GM18517 (cell line): Measurements from ENCODE around the gene HSD3B7.
"Not testable (repeated sequence)": the region's sequence is repeated elsewhere in the genome, so short reads cannot be mapped to it uniquely, and the experiment has no call there.

Experiments used
- ATAC-seq: cut with Tn5 transposase; IDR thresholded peaks from one replicate; pipeline ENCODE4 v1.9.1; 2021; ENCODE audit warnings: mild to moderate bottlenecking, moderate library complexity; ENCODE audit not compliant: unreplicated experiment

Gene HSD3B7

GRCh38 chr16:30998852-30999761 is 14.1 kb downstream of the HSD3B7 start:
- ATAC-seq: no peak

- ATAC-seq: no peak
These were observed 15.8 kb downstream of the HSD3B7 start for GRCh38 chr16:31000671-31001382.

GRCh38 chr16:31001507-31002249 is 16.7 kb downstream of the HSD3B7 start:
- no peak for ATAC-seq

GRCh38 chr16:31002250-31002700 is 17.3 kb downstream of the HSD3B7 start:
- no peak for ATAC-seq

GRCh38 chr16:31002862-31003341 is 17.9 kb downstream of the HSD3B7 start:
- no peak for ATAC-seq

GRCh38 chr16:31003744-31004143 is 18.7 kb downstream of the HSD3B7 start:
- no peak for ATAC-seq

- no peak for ATAC-seq
These were observed 19.7 kb downstream of the HSD3B7 start for GRCh38 chr16:31004658-31005057.

GRCh38 chr16:31005350-31006085 is 20.5 kb downstream of the HSD3B7 start:
- ATAC-seq: no peak

GRCh38 chr16:31006086-31006385 is 21.0 kb downstream of the HSD3B7 start:
- ATAC-seq: no peak

- no peak for ATAC-seq
These were observed 21.6 kb downstream of the HSD3B7 start for GRCh38 chr16:31006589-31006988.

- ATAC-seq: no peak
These were observed 22.7 kb downstream of the HSD3B7 start for GRCh38 chr16:31007684-31008083.

- no peak for ATAC-seq
These were observed 23.1 kb downstream of the HSD3B7 start for GRCh38 chr16:31008149-31008548.

- no peak for ATAC-seq
These were observed 23.5 kb downstream of the HSD3B7 start for GRCh38 chr16:31008551-31008950.

- no peak for ATAC-seq
These were observed 24.1 kb downstream of the HSD3B7 start for GRCh38 chr16:31009120-31009519.

GRCh38 chr16:31009894-31010584 is 25.0 kb downstream of the HSD3B7 start:
- no peak for ATAC-seq

GRCh38 chr16:31010585-31011325 is 25.7 kb downstream of the HSD3B7 start, which contains the start of gene STX1B:
Gene STX1B, minus strand, starts transcription at chr16:31010638. Its CDS starts 242 bp downstream, at chr16:31010396.
- ATAC-seq: no peak

- not testable (repeated sequence) for ATAC-seq
These were observed 26.8 kb downstream of the HSD3B7 start for GRCh38 chr16:31011815-31012214.

GRCh38 chr16:31013292-31013691 is 28.3 kb downstream of the HSD3B7 start:
- not testable (repeated sequence) for ATAC-seq

- ATAC-seq: no peak
These were observed 31.0 kb downstream of the HSD3B7 start for GRCh38 chr16:31016018-31016417.
